WI38 (cell line): Measurements from ENCODE around the gene ERBB2.

Experiments
- H3K4me3 ChIP-seq: 2 replicates; pipeline ENCODE4 v1.5.1; 2011; ENCODE audit warnings: low read depth, mild to moderate bottlenecking, control low read depth, low read length
- TF ChIP-seq, protein P1 (sequence below): IDR thresholded peaks from 2 replicates; pipeline ENCODE4 v1.5.1; 2012; ENCODE audit warnings: low read depth, mild to moderate bottlenecking, control low read depth, low read length

ERBB2 gene

DNA sequence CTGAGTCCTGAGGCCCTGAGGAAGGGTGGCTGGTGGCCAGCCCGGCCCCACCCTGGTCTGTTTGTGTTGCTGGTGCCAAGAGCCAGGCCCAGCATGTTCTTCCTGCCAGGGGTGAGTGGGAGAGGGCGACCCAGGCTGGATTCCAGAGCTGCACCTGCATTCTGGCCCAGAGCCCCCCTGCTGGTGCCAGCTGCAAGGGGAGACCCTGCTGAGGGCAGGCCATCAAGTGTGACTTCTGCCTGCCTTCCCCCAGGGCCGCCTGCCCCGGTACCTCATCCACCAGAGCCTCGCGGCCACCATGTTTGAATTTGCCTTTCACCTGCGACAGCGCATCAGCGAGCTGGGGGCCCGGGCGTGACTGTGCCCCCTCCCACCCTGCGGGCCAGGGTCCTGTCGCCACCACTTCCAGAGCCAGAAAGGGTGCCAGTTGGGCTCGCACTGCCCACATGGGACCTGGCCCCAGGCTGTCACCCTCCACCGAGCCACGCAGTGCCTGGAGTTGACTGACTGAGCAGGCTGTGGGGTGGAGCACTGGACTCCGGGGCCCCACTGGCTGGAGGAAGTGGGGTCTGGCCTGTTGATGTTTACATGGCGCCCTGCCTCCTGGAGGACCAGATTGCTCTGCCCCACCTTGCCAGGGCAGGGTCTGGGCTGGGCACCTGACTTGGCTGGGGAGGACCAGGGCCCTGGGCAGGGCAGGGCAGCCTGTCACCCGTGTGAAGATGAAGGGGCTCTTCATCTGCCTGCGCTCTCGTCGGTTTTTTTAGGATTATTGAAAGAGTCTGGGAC is 37.1 kb upstream of the ERBB2 start:
- H3K4me3 ChIP-seq = no peak overlapping the region
- TF ChIP-seq, protein P1, sequence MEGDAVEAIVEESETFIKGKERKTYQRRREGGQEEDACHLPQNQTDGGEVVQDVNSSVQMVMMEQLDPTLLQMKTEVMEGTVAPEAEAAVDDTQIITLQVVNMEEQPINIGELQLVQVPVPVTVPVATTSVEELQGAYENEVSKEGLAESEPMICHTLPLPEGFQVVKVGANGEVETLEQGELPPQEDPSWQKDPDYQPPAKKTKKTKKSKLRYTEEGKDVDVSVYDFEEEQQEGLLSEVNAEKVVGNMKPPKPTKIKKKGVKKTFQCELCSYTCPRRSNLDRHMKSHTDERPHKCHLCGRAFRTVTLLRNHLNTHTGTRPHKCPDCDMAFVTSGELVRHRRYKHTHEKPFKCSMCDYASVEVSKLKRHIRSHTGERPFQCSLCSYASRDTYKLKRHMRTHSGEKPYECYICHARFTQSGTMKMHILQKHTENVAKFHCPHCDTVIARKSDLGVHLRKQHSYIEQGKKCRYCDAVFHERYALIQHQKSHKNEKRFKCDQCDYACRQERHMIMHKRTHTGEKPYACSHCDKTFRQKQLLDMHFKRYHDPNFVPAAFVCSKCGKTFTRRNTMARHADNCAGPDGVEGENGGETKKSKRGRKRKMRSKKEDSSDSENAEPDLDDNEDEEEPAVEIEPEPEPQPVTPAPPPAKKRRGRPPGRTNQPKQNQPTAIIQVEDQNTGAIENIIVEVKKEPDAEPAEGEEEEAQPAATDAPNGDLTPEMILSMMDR = no peak

DNA sequence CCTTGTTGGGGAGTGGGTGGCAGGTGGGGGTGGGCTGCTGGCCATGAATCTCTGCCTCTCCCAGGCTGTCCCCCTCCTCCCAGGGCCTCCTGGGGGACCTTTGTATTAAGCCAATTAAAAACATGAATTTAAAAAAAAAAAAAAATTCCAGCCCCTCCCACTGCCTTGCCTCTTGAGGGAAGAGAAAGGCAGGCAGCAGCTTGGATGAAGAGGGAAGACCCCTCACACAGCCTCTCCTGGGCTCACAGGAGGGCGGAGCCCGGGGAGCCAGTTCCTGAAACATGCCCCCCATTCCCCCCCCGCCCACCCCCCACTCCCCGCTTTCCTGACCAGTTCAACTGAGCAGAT is 36.5 kb upstream of the ERBB2 start:
- TF ChIP-seq, protein P1 = no peak
- H3K4me3 ChIP-seq = no peak overlapping the region

DNA sequence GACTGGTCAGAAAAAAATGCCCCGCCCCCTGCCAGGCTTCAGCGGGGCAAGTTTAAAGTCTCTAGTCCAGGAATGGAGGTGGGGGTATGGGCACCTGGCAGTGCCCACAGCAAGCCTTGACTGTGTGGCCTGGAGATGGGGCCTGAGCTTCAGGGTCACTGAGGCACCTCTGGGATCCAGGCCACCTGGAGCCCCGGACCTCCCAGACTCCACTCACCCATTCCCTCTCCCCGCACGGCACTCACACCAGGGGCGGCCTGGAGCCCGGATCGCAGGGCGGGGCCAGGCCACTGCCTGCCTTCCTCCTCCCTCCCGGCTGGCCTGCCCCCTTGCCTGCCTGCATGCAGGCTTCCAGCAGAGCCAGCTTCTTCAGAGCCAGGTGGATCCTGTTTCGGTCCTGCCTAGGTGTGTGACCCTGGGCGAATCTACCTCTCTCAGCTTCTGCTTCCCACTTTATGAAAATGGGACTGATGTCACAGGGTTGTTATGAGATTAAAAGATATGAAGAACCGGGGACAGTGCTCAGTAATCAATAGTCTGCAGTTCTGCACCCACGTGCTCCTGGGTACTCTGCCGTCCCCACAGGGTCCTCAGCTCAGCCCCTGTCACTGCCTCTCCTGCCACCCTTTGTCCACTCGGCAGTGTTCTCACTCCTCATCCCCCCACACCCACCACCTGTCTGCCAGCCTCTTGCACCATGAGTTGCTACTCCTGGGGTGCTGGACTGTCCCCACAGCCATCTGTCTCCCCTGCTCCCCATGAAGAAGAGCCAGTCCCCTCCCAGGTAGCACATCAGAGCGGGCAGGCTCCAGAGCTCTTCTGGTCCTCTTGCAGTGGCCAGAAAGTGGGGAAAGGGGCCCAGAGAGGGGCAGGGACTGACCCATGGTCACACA is 35.9 kb upstream of the ERBB2 start:
- H3K4me3 ChIP-seq = no peak overlapping the region

DNA sequence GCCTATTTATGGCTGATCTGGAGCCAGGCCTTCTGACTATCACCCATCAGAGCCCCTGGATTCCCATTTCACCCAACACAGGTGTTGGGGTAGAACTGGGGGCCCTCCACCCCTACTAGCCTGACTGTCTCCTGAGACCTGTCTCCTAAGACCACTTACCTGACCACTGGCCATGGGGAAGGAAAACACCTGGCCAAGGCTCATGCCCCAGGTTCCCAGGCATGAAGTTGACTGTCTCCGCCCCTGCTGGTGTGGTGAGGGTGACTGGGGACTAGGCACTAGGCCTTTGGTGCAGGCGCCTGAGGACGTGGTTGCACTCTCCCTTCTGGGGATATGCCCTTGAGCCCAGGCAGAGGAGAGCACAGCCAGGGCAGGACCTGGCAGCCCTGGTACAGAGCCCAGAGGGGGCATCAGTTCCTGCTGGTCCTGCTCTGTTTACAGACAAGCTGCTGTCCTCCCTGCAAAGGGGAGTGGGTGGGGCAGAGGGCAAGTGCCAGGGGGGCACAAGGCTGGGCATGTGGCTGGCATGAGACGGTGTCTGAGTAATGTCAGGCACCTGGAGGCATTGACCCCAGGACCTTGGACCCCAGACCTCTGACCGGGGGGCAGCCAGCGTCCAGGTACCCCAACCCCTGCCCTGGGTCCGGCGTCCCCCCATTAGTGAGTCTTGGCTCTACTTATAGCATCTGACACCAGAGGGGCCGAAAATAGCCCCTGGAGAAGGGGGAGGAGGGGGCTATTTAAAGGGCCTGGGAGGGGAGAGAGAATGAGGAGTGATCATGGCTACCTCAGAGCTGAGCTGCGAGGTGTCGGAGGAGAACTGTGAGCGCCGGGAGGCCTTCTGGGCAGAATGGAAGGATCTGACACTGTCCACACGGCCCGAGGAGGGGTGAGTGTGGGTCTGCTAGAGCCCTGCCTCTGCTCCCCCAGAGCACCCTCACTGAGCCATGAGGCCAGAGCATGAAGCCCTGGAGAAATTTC is 35.0 kb upstream of the ERBB2 start, which contains the start of gene TCAP:
Gene TCAP (plus strand): TSS at position 769 of the 981 bp plus-strand sequence. CDS start 11 bp downstream, at position 780.
- TF ChIP-seq, protein P1 = no peak
- no peak within 1 kb of the TSS for H3K4me3 ChIP-seq

More for the DNA sequence above, 35.9 kb upstream of the ERBB2 start:
- TF ChIP-seq, protein P1 = no peak

DNA sequence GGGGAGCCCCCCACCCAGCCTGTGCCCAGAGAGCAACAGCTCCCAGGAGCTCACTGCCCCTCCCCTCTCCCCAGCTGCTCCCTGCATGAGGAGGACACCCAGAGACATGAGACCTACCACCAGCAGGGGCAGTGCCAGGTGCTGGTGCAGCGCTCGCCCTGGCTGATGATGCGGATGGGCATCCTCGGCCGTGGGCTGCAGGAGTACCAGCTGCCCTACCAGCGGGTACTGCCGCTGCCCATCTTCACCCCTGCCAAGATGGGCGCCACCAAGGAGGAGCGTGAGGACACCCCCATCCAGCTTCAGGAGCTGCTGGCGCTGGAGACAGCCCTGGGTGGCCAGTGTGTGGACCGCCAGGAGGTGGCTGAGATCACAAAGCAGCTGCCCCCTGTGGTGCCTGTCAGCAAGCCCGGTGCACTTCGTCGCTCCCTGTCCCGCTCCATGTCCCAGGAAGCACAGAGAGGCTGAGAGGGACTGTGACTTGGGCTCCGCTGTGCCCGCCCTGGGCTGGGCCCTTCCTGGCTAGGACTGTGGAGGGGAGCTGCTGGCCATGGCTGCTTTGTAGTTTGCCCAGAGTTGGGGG is 34.1 kb upstream of the ERBB2 start:
- TF ChIP-seq, protein P1 = no peak
- H3K4me3 ChIP-seq = no peak overlapping the region

DNA sequence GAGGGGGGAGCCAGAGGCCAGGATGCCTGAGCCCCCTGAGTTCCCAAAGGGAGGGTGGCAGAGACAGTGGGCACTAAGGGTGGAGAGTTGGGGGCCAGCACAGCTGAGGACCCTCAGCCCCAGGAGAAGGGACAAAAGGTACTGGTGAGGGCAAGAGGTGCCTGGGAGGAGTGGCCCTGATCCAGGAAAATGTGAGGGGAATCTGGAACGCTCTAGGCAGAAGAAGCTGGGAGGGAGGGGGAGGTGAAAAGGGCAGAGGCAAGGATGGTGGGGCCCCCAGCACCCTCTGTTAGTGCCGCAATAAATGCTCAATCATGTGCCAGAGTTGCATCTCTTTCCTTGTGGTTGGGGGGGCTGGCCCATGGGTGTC is 33.6 kb upstream of the ERBB2 start:
- H3K4me3 ChIP-seq = no peak overlapping the region
- TF ChIP-seq, protein P1 = no peak
